ENCODE measurements around the gene ARMC3.
"Not testable (repeated sequence)": the region's sequence is repeated elsewhere in the genome, so short reads cannot be mapped to it uniquely, and the experiment has no call there.

The ARMC3 gene

DNA sequence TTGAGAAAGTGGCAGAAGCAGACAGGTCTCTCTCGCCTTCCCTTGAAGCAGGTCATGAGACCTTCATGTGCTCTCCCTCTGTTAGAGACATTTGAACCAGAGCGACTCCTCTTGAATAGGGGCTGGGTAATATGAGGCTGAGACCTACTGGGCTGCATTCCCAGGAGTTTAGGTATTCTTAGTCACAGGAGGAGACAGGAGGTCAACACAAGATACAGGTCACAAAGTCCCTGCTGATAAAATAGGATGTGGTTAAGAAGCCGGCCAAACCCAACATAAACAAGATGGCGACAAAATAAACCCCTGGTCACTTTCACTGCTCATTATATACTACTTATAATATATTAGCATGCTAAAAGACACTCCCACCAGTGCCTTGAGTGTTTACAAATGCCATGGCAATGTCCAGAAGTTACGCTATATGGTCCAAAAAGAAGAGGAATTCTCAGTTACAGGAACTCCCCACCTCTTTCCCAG lies 124.0 kb downstream of the ARMC3 start:
- DNase-seq: no peak

GRCh38 chr10:23053036-23053435 lies 125.2 kb downstream of the ARMC3 start:
- DNase-seq: no peak

DNA sequence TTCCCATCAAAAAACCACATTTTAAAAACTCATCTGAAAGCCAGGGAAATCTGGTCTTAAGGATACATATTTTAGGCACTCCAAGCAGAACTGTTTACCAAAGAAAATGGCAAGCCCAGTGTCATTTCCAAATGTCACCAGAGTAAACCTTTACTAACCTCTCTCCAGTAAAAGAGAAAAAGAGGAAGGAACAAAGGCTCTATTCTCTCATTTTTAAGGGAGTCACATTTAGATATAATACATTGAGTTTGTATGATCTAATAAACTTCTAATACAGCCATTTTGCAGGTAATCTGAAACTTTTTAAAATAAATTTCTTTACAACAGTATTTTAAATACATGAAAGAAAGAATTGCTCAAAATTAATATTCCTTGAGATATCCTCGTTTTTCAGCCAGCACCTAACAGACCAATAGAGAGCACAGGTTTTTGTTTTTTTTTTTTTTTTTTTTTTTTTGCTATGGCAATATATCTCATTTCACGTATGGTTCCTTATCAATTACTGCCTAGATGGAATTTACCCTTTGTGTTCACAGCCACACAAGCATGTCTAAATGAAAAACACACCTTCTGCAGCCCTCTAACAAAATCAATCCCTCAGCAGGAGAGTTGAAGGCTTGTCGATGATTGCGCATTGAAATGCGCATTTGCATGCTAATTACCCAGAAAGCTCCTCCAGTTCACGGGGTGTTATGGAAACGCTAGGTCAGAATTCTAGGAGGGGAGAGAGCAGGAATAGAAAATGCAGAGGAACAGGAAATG lies 127.8 kb downstream of the ARMC3 start:
- no peak for DNase-seq

- no peak for DNase-seq
Observed at GRCh38 chr10:23056186-23056579, 128.3 kb downstream of the ARMC3 start.

DNA sequence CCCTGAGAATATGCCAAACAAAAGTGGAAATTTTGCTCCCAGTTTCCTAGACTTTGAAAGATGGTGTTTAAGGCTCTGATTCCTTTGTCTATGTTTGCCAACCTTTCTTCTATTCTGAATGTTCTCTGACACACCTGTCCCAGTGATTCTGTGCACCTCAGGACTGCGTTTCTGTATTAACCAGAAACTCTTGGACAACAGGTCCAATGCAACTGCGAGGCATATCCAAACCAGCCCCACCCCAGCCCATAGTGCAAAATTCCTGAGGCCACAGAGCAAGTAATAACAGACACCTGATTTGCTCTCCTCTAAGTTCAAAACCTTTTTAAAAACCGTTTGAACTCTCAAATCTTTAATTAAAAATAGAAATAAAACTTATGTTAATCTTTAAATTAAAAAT lies 130.5 kb downstream of the ARMC3 start:
- no peak for DNase-seq

GRCh38 chr10:23060918-23061317 lies 133.1 kb downstream of the ARMC3 start:
- DNase-seq: no peak

GRCh38 chr10:23063045-23063972 lies 135.5 kb downstream of the ARMC3 start:
- no peak for DNase-seq

- no peak for DNase-seq
Observed at GRCh38 chr10:23063973-23064812, 136.3 kb downstream of the ARMC3 start.

GRCh38 chr10:23064813-23065114 lies 136.9 kb downstream of the ARMC3 start:
- DNase-seq: not testable (repeated sequence)

- no peak for DNase-seq
Observed at GRCh38 chr10:23065181-23065948, 137.5 kb downstream of the ARMC3 start.

GRCh38 chr10:23067337-23067736 lies 139.5 kb downstream of the ARMC3 start:
- DNase-seq: no peak

- peak; percentile 70 for DNase-seq
Observed at GRCh38 chr10:23067939-23068775, 140.3 kb downstream of the ARMC3 start.

GRCh38 chr10:23069019-23069815 lies 141.4 kb downstream of the ARMC3 start:
- peak; percentile 77 for DNase-seq

- not testable (repeated sequence) for DNase-seq
Observed at GRCh38 chr10:23070092-23070912, 142.4 kb downstream of the ARMC3 start.

GRCh38 chr10:23070913-23071218 lies 143.0 kb downstream of the ARMC3 start:
- no peak for DNase-seq

DNA sequence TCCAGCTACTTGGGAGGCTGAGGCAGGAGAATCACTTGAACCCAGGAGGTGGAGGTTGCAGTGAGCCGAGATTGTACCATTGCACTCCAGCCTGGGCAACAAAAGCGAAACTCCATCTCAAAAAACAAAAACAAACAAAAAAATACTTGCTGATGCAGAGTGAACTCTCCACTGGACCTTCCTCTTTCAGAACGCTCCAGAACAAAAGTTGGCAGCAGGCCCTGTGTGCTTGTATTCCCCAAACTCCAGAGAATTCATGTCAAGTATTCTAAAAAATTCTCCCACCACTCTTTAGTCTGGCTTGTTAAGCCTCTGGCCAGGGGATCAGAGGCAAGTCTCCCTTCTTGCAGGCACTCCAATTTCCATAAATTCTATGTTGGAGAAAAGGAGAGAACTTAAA lies 144.7 kb downstream of the ARMC3 start:
- not testable (repeated sequence) for DNase-seq

GRCh38 chr10:23073527-23073926 lies 145.7 kb downstream of the ARMC3 start:
- DNase-seq: no peak

DNA sequence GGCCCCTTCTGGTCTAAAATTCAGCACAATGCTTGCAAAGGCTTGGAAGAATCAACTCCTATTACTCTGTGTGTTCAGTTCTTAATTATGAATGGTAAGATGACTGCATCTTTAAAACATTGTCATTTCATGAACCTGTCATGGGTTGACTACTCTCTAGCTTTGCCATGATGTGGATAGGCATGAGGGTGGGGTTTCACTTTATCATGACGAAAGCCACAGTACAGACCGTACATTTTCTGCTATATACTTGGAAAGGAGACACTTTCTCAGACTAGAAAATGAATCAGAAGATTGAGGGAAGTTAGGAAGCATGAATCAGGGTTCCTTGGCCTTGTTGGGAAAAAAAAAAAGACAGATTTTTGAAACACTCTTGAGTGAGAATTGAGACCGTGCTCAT lies 147.8 kb downstream of the ARMC3 start:
- DNase-seq: peak; percentile 48

- DNase-seq: no peak
Observed at GRCh38 chr10:23078114-23078513, 150.3 kb downstream of the ARMC3 start.

DNA sequence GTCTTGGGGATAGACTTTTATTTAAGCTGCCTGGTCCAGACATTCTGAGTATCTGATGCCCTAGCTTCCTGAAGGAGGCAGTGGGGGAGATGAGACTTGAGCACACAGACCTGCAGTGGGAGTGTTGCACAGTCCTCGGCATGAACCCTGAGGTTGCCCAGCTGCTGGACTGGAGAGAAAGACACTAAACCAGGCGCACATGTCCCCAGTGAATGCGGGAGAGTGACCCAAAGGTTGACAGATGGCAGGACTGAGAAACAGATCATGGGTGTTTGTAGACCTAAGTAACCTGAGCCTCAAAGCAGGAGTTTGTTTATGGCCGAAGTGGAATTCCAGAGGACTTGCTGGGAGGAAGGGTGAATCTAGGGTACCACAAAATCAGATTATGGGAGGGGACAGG lies 151.8 kb downstream of the ARMC3 start:
- no peak for DNase-seq
